NCI-H1092 treated with DMSO at 0.1 percent for 48 hours (cell line): ENCODE results near the gene LACTBL1.
A peak's percentile ranks its signal among the peaks of the same experiment; 100 is the strongest.
"Not testable (repeated sequence)": the region's sequence is repeated elsewhere in the genome, so short reads cannot be mapped to it uniquely, and the experiment has no call there.

Source experiments
- DNase-seq: peaks from one replicate; lab custom pipeline; 2025; lab: John Stamatoyannopoulos, UW

Gene LACTBL1

DNA sequence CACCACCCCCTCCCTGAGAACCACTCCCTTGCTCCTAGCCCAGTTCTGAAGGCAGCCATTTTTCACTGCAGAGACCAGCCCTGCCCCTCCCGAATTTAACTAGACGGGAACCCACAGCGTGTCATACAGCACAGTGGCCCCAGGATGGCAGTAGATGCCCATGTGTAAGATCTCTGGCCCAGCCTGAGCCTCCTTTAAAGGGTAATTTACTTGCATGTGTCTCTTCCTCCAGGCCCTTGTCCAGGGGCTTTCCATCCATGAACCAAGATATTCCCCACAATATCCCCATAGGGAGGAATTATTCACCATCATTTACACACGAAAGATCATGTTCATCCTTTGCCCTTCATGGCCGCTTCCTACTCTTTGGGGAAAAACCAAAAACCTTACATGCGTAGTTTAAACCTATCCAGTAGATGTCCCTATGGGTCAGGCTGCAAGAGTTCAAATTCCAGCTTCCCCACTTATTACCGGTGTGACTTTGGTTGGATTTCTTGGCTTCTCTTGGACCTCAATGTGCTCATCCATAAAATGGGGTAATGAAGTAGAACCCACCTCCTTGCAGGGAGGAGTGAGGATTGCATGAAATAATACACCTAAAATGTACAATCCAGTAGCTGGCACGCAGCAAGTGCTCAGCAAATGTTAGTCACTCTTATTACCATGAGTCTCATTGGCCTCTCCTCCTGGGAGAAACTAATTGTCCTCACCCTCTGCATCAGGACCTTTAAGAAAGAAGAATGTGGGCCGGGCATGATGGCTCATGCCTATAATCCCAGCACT, 4.0 kb upstream of the LACTBL1 start:
- DNase-seq = peak; percentile 85

DNA sequence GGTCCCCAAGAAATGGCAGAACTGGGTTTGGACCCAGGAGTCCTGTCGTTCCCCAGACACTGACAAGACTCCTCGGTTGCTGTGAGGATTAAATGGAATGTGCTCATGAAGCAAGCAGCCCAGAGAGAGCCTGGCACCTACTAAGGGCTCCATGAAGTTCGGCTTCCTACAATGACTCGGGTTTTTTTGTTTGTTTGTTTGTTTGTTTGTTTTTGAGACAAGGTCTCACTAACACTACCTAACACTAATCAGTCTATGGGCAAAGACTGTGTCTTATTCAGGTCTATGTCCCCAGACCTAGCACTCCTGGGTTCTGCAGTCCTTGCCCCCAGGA, 3.4 kb upstream of the LACTBL1 start:
- DNase-seq = no peak

DNA sequence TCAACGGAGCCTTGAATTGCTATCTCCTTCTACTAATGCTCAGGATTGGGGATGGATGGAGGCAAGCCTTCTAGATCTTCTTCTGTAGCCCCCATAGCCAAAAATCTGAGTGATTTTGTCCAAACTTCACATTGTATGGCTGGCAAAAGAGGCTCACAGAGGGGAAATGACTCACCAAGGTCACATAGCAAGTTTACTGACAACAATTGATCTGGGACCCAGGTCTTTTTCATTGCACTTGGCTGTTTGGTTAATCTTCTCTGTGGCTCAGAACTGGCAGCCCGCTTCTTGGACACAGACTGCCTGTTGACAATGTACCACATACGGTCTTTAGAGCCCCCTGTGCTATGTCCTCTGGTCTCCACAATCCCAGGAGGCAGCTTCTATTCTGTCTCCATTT, 3.0 kb upstream of the LACTBL1 start:
- no peak for DNase-seq

DNA sequence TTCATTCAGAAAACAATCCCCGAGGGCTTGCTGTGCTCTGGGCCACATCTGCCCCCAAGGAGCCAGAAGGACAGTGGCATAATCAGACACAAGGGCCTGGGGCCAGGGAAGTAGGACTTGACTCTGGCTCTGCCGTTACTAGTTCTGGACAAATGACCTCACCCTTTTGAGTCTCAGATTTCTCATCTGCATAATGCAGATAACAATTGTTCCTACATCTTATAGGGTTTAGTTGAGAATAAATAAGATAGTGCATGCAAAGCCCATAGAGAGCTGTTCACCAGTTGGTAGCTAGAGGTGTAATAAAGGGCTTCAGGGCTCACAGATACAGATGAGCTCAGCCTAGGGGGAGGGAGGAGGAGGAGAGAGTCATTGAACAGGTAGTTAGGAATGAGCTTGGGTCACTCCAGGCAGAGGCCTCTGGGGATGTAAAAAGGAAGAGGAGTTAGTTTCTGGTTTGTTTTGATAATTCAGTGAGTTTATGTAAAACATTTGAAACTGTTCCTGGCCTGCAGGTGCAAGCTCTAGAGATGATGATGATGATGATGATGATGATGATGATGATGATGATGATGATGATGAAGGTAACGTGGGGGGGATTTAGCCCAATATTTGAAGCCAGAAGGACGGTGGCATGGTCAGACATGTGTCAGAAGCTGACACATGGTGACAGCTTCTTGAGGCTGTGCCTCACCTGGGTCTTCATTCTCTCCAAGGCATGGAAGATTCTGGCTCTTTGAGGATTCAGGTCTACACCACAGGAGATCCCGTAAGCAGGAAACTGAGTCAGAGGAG, 858 bp downstream of the LACTBL1 start:
- no peak for DNase-seq

DNA sequence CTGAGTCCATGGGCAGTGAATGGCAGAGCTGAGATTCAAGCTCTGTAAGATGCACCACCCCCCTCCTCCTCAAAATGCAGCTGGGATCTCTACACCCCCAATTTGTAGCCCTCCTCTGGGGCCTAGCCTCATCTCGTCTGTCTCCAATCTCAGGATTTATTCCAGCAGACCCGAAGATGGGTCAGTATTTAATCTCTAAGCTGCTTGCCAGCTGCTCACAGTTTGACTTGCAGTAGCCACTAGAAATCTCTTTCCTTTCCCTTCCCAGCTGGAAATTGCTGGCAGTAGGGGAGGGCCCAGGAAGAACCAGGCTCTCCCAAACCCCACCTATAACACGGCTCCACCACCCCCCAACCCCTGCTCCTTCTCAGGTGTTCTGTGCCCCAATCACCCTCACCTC, 1.5 kb downstream of the LACTBL1 start:
- peak; percentile 12 for DNase-seq

DNA sequence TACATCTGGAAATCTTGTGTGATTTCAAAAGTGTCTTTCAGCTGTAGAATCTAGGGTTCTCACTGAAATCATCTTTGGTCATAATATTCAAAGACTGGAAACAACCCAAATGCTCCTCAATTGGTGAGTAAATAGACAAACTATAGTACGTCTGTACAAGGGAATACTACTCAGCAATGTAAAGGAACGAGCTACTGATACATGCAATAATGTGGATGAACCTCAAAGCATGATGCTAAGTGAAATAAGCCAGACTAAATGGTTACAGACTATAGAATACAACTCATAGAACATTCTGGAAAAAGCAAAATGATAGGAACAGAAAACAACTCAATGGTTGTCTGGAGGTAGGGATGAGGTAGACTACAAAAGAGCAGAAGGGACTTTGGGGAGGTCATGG, 2.6 kb downstream of the LACTBL1 start:
- DNase-seq = no peak

DNA sequence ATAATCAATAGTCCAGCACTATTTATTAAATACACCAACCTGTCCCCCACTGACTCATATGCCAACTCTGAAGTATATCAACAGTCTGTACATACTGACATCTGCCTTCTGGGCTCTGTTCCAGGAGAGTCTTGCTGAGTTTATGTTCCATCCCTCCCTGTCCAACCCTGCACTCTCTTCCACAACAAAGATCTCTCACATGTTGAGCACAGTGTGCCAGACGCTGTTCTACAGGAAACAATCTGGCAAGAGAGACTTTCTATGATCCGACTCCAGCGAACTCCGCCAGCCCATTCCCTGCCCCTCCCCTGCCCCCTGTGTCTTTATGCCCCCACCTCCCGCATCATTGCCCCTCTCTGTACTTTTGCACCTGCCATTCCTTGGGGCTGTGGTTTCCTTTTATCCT, 3.4 kb downstream of the LACTBL1 start:
- DNase-seq = peak; percentile 96

DNA sequence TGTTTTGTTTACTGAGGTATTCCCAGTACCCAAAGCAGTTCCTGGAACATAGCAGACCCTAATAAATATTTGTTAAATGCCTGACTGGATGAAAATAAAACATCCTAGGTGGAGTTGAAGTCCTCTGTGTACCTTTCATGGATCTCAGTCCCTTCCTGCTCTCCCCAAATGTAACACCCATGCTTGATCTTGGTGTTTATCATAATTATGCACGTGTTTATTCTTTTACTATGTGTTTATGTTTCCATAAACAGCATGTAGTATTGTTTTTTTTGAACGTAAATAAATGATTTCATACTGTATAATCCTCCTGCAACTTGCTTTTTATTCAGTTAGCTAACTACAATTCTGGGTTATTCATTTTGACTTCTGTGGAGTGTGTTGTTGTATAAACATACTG, 4.8 kb downstream of the LACTBL1 start:
- peak; percentile 13 for DNase-seq

DNA sequence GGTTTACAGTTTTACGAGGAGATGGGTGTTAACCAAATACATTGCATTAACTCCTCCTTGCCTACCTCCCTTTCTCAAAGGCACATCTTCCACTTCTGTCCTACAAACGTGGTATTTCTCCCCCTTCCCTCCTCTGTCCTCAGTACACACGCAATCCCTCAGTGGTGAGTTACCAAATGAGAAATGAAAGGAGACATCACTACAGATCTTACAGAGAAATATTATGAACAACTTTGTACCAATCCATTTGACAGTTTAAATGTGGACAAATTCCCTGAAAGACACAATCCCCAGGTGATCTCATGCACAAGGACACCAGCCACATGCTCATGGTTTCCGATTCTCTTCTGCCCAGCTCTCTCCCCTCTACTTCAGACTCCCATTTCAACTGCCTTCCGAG, 6.4 kb downstream of the LACTBL1 start:
- DNase-seq = no peak

DNA sequence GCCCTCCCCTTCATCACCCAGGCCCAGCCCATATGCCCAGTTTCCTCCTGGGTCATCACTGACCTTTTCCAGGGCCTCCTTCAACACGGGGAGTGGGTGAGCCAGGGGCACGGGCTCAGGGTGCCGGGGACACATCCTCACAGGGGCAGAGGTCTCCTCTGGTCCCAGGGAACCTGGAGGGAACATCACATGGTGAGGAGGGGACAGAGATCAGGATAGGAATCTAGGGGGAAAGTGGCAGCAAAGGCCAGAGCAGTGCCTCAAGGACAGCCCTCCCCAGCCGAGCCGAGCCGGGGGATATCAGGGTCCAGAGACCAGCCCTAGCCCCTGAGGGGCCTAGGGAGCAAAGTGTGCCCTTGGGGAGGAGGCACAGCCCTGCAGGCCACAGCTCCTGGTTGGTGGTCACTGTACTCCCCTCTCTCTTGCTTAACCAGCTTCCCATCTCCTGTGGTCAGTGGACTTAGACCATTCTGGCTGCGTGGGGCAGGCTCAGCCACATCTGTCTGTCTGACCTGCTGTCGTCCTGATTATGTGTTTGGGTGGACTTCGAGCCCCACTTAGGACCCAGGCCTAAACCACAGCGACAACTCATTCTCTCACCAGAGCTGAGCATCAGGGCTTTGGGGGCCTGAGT, 9.5 kb downstream of the LACTBL1 start:
- DNase-seq = no peak

DNA sequence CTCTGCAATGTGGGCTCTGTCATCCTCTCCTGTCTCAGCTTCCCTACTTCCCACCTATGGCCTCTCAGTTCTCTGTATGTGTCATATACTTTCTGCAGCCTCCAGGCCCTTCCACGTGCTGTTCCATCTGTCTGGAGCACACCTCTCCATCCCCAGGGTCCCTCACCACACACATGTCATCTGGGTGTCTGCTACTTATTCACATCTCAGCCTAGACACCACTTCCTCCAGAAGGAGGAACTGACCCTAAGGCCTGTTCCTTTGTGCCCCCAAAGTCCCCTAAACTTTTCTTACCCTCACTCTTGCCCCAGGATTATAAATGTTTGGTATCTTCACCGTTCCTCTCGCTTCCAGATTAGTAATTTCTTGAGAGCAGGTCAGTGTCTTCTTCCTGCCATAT, 10.1 kb downstream of the LACTBL1 start:
- no peak for DNase-seq

DNA sequence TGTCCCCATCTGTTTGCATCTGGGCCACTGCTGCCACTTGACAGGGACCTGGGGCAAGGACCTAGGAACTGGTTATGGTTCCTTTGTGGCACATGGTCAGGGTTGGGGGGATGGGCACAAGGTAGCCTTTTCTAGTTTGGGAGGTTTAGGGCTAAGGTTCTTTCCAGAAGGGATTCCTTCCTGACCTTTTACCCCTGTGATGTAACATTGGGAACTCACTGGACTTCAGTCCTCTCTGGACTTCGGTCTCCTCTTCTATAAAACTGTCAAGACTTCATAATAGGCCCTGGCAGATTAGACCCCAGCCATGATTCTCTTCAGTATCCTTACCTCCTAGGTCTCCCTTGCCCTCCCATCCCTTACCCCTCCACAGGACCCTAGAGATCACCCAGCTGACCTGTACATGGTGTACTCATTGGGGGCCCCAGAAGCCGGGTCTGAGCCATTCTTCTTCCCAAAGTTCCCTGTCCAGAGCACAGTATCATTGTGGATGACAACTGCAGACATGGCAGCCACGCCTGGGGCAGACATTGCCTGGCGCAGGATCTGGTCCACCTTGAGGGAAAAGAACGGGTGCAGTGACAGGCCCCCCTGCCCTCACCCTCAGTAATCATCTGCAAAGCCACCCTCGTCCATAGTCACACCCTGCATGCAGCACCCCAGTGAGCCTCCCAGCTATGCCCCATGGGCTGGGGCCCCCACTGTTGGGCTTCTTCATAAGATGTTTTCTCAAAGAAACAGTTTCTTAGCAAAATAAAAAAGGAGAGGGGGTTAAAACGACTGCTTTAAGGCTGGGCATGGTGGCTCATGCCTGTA, 12.9 kb downstream of the LACTBL1 start:
- no peak for DNase-seq

DNA sequence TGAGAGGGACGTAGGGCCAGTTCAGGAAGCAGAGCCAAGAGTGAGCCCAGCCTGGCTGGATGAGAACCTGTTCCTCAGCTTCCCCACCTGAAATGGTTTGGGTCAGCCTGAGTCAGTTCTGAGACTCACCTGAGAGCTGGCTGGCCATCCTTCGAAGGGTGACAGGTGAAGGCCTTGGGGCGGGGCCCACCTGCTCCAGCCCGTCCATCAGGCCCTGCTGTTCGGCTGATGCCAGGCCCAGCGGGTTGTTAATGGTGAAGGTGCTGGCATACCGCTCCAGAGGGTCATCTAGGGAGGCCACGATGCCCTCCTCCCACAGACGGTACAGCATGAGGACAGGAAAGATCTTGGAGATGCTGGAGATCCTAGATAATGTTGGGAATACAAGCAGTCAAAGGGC, 14.1 kb downstream of the LACTBL1 start:
- no peak for DNase-seq

DNA sequence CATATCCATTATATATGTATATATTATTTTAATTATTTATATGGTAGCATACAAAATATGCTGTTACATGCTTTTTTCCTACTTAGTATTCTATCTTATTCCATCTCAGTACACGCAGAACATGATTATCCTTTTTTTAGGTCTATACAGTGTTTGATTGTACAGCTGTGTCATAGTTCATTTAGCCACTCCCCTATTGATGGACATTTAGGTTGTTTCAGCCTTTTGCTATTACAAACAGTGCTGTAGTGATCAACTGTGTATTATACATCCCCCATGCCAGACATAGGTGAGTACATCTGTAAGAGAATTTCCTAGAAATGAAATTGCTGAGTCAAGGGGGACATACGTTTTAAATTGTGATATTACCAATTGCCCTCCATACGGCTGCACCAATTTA, 15.6 kb downstream of the LACTBL1 start:
- no peak for DNase-seq

DNA sequence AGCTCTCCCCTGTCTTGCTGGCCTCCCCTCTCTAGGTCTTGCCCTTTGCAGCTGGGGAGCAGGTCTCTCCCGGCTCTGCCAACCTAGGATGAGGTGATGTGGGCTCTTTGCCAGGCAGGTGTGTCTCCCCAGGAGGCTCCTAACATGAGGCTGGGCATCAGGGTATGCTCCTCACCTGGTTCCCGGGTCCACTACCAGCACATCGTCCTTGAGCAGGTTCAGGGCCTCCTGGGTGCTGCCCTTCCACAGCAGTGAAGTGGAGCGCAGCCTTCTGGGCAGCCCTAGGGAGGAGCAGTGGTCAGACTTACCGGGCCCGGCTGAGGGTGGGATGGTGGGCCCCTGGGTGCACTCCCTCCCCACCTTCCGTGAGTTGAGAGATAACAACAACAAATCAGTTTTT, 17.5 kb downstream of the LACTBL1 start:
- no peak for DNase-seq

DNA sequence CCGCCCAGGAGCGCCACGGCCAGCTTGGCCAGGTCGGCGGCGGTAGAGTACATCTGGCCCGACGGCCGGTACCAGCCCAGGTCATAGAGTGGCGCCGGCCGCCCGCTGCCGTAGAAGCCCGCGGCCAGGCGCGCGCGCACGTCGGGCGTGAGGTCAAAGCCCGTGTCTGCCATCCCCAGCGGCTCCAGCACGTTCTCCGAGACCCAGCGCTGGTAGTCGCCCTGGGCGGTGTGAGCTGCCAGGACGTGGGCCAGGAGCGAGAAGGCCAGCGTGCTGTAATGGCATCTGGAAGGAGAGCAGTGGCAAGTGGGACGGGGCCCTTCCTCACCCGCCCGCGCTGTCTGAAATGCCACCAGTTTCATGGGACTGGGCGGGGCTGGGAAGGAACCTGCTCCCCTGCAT, 18.9 kb downstream of the LACTBL1 start:
- no peak for DNase-seq

DNA sequence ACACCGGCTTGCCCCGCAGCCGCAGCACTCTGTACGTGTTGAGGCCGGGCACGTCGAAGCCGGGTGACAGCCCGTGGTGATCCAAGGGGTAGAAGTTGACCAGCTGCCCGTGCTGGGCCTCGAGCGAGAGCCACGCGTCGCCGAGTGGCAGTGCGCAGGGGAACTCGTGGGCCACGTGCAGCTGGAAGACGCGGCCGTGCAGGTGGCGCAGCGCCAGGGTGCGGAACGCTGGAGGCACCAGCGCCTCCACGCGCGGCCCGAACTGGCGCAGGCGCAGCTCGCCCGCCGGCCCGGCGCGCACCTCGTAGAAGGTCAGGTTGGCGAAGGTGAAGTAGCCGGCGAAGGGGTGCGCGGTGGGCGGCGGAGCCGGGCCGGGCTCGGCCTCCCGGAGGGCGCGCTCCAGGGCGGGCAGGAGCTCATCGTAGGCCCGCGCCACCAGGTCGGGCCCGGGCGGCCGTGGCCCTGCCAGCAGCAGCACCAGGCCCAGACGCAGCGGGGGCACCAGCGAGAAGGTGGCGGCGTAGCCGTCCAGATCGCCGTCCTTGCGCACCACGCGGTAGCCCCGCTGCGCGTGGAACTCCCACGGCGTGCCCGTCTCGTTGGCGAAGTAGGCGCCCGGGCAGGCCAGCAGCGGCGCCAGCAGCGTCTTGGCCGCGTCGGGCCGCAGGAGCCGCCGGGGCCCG, 19.5 kb downstream of the LACTBL1 start:
- DNase-seq = no peak

DNA sequence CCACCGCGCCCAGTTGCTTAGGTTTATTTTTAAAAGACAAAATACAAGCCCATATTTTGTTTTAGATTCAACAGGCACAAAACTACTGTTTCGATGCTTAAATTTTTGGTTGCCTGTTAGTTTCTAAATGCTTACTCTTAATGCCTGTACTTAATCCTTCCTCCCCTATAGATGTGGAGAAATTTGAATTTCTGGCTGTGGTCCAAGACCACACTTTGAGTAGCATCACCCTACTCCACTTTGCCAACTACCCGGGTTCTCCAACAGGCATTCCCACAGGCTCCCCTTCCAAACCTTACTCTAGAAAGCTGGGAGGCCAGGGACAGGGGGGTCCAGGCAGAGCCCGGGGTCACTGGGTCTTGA, 20.0 kb downstream of the LACTBL1 start:
- no peak for DNase-seq

DNA sequence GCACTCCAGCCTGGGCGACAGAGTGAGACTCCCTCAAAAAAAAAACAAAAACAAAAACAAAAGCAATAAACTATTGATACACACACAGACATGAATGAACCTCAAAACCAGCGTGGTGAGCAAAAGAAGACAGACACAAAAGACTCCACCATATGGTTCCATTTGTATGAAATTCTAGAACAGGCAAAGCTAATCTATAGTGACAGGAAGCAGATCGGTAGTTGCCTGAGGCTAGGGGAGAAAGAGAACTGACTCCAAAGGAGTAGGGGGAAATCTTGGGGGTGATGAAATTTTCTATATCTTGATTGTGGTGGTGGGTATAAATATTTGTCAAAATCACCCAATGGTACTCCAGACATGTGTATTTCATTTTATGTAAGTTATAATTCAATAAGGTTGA, 20.9 kb downstream of the LACTBL1 start:
- no peak for DNase-seq

DNA sequence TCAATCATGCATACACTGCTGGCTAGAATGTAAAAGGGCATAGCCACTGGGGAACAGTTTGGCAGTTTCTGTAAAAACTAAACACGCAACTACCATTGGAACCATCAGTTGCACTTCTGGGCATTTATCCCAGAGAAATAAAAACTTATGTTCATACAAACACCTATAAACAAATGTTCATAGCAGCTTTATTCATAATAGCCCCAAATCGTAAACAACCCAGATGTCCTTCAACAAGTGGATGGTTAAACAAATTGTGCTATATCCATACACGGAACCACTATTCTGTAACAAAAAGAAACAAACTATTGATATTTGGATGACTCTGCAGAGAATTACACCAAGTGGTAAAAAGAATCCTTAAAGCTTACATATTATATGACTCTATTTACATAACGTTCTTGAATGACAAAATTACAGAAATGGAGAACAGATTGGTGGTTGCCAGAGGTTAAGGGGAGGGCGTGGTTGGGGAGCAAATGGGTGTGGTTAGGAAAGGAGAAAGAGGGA, 22.8 kb downstream of the LACTBL1 start:
- peak; percentile 88 for DNase-seq

DNA sequence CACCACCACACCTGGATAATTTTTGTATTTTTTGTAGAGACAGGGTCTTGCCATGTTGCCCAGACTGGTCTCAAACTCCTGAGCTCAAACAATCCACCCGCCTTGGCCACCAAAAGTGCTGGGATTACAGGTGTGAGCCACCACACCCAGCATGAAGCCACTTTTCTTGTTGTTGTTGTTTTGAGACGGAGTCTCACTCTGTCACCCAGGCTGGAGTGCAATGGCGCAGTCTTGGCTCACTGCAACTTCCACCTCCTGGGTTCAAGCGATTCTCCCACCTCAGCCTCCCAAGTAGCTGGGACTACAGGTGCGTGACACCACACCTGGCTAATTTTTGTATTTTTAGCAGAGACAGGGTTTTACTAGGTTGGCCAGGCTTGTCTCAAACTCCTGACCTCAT, 27.5 kb downstream of the LACTBL1 start:
- DNase-seq = not testable (repeated sequence)
